ENCODE data around the gene LRRC45.

LRRC45 gene

GRCh38 chr17:82050152-82050760 is 27.2 kb downstream of the LRRC45 start:
- DNase-seq (ENCODE audit: low read depth) = no peak
- no peak for TF ChIP-seq CTCF (IDR thresholded peaks at IDR 0.05; ENCODE audit: low read length, missing control alignments)
- peak overlapping the region; percentile 77 for H3K4me3 ChIP-seq (replicated peaks; ENCODE audit: low read depth, low read length)

GRCh38 chr17:82050761-82051641 is 27.9 kb downstream of the LRRC45 start:
- TF ChIP-seq CTCF (IDR thresholded peaks at IDR 0.05; ENCODE audit: low read length, missing control alignments) = no peak
- H3K4me3 ChIP-seq (replicated peaks; ENCODE audit: low read depth, low read length) = peak overlapping the region; percentile 77
- DNase-seq (ENCODE audit: low read depth) = no peak

- TF ChIP-seq CTCF (IDR thresholded peaks at IDR 0.05; ENCODE audit: low read length, missing control alignments) = no peak
- peak within 1 kb of the TSS; percentile 77 for H3K4me3 ChIP-seq (replicated peaks; ENCODE audit: low read depth, low read length)
- peak; percentile 48 for DNase-seq (ENCODE audit: low read depth)
Measured at GRCh38 chr17:82051776-82052637, 28.9 kb downstream of the LRRC45 start, which contains the start of the genes GPS1 and RFNG. TSS of gene GPS1 (plus strand) at chr17:82051898. CDS start at chr17:82051932, 34 bp downstream. TSS of gene RFNG (minus strand) at chr17:82051811. CDS start at chr17:82051766, 45 bp downstream.

GRCh38 chr17:82052638-82053059 is 29.5 kb downstream of the LRRC45 start:
- peak overlapping the region; percentile 77 for H3K4me3 ChIP-seq (replicated peaks; ENCODE audit: low read depth, low read length)
- DNase-seq (ENCODE audit: low read depth) = no peak
- no peak for TF ChIP-seq CTCF (IDR thresholded peaks at IDR 0.05; ENCODE audit: low read length, missing control alignments)

GRCh38 chr17:82053130-82053529 is 30.0 kb downstream of the LRRC45 start:
- DNase-seq (ENCODE audit: low read depth) = no peak
- TF ChIP-seq CTCF (IDR thresholded peaks at IDR 0.05; ENCODE audit: low read length, missing control alignments) = no peak
- peak overlapping the region; percentile 77 for H3K4me3 ChIP-seq (replicated peaks; ENCODE audit: low read depth, low read length)

GRCh38 chr17:82053556-82054263 is 30.6 kb downstream of the LRRC45 start:
- no peak for TF ChIP-seq CTCF (IDR thresholded peaks at IDR 0.05; ENCODE audit: low read length, missing control alignments)
- DNase-seq (ENCODE audit: low read depth) = no peak
- no peak overlapping the region for H3K4me3 ChIP-seq (replicated peaks; ENCODE audit: low read depth, low read length)
